Renal pelvis (tissue), 4 donors: ENCODE data around the gene EIF4G3. TPM values are rescaled to one million over a fixed set of nuclear protein-coding genes. Genes with fewer than 3 reads are reported as not detected.
"Not testable (repeated sequence)": the region's sequence is repeated elsewhere in the genome, so short reads cannot be mapped to it uniquely, and the experiment has no call there.

Experiments used
- DNase-seq: peaks from one replicate; pipeline ENCODE4 v3.0.0-alpha.2; 2013
- polyA plus RNA-seq, 3 donors: library from polyadenylated mRNA; unstranded; fragments of 120-200 nt; gene quantifications; one replicate each; pipeline ENCODE4 v1.2.1, GENCODE V29; 2013; ENCODE audit not compliant: insufficient read length in 3 of 3

Gene EIF4G3
- polyA plus RNA-seq, 3 donors = 65.2 to 72.5 (median 71.5) TPM

GRCh38 chr1:20950679-20951078 is 226.0 kb downstream of the EIF4G3 start:
- no peak for DNase-seq

GRCh38 chr1:20949871-20950590 is 226.7 kb downstream of the EIF4G3 start:
- DNase-seq = no peak

GRCh38 chr1:20948101-20948500 is 228.6 kb downstream of the EIF4G3 start:
- no peak for DNase-seq

- no peak for DNase-seq
Observed at GRCh38 chr1:20947409-20947808, 229.3 kb downstream of the EIF4G3 start.

GRCh38 chr1:20936621-20937020 is 240.1 kb downstream of the EIF4G3 start:
- no peak for DNase-seq

- DNase-seq = no peak
Observed at GRCh38 chr1:20936216-20936615, 240.5 kb downstream of the EIF4G3 start.

GRCh38 chr1:20935717-20936116 is 241.0 kb downstream of the EIF4G3 start:
- no peak for DNase-seq

GRCh38 chr1:20932437-20932977 is 244.2 kb downstream of the EIF4G3 start:
- DNase-seq = no peak

- DNase-seq = no peak
Observed at GRCh38 chr1:20931930-20932436, 244.7 kb downstream of the EIF4G3 start.

- no peak for DNase-seq
Observed at GRCh38 chr1:20930427-20930826, 246.3 kb downstream of the EIF4G3 start.

GRCh38 chr1:20928146-20928545 is 248.6 kb downstream of the EIF4G3 start:
- DNase-seq = no peak

- no peak for DNase-seq
Observed at GRCh38 chr1:20921285-20921684, 255.4 kb downstream of the EIF4G3 start.

GRCh38 chr1:20913242-20913641 is 263.5 kb downstream of the EIF4G3 start:
- DNase-seq = no peak

GRCh38 chr1:20907526-20907925 is 269.2 kb downstream of the EIF4G3 start:
- not testable (repeated sequence) for DNase-seq

- DNase-seq = no peak
Observed at GRCh38 chr1:20903437-20903836, 273.3 kb downstream of the EIF4G3 start.

GRCh38 chr1:20900056-20900455 is 276.6 kb downstream of the EIF4G3 start:
- DNase-seq = no peak

GRCh38 chr1:20899154-20899972 is 277.3 kb downstream of the EIF4G3 start:
- no peak for DNase-seq

GRCh38 chr1:20896826-20897225 is 279.9 kb downstream of the EIF4G3 start:
- no peak for DNase-seq

GRCh38 chr1:20893931-20894330 is 282.8 kb downstream of the EIF4G3 start:
- DNase-seq = no peak

GRCh38 chr1:20891091-20891490 is 285.6 kb downstream of the EIF4G3 start:
- DNase-seq = no peak

GRCh38 chr1:20887246-20887645 is 289.5 kb downstream of the EIF4G3 start:
- no peak for DNase-seq

GRCh38 chr1:20885121-20885520 is 291.6 kb downstream of the EIF4G3 start:
- no peak for DNase-seq

GRCh38 chr1:20884513-20884912 is 292.2 kb downstream of the EIF4G3 start:
- no peak for DNase-seq
